Spleen (tissue), 7 donors: ENCODE measurements around the gene DBH.

Experiments
- POLR2A ChIP-seq, 3 donors: fragments of 450-650 bp; IDR thresholded peaks; one replicate each; pipeline ENCODE4 v1.5.1; 2017; ENCODE audit warnings: antibody characterized with exemption in 3 of 3, mild to moderate bottlenecking in 1 of 3
- POLR2AphosphoS5 ChIP-seq, 3 donors: sonication (generic); formaldehyde crosslinking; IDR thresholded peaks; one replicate each; pipeline ENCODE4 v1.5.1; 2017; ENCODE audit warnings: antibody characterized with exemption in 3 of 3
- TF ChIP-seq, protein P1 (sequence below), 11 experiments: fragments of 200-600 bp in 7 of 11; fragments of 450-650 bp in 4 of 11; sonication (generic) in 4 of 11; IDR thresholded peaks in 8 of 11; conservative IDR thresholded peaks in 3 of 11; 1 replicate in 7 of 11; 2 replicates in 4 of 11; pipeline versions ENCODE4 v1.4.0 to v1.8.0; 2016 to 2021; ENCODE audit warnings: antibody characterized with exemption in 11 of 11, inconsistent platforms in 4 of 11, mild to moderate bottlenecking in 1 of 11
- donor health status: DM: no; HTN: no; CAD: no; lungs with moderate emphysema.
- donor health status: DM: no; HTN: no; CAD: no.
- donor health status: DM: no; HTN: no; CAD: no.

DNA sequence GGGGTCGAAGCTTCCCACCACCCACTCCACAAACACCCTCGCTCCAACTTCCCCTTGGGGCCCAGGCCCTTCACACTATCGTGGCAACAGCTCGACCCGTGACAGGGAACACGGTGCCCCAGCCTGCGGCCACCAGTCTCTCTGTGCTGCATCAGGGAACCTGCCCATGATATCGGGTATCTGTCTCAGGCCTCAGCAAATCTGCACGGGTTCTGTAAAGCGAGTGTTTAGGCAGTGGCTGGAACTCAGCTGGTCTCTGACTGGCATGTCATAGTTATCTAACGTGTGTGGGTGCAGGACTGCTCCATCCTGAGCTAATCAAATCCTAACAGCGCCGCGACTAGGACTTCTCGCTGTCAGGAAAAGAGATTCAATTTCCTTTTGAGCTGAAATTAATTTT lies 42.9 kb downstream of the DBH start:
- no peak for TF ChIP-seq POLR2A (IDR thresholded peaks at IDR 0.05)
- TF ChIP-seq, protein P1, sequence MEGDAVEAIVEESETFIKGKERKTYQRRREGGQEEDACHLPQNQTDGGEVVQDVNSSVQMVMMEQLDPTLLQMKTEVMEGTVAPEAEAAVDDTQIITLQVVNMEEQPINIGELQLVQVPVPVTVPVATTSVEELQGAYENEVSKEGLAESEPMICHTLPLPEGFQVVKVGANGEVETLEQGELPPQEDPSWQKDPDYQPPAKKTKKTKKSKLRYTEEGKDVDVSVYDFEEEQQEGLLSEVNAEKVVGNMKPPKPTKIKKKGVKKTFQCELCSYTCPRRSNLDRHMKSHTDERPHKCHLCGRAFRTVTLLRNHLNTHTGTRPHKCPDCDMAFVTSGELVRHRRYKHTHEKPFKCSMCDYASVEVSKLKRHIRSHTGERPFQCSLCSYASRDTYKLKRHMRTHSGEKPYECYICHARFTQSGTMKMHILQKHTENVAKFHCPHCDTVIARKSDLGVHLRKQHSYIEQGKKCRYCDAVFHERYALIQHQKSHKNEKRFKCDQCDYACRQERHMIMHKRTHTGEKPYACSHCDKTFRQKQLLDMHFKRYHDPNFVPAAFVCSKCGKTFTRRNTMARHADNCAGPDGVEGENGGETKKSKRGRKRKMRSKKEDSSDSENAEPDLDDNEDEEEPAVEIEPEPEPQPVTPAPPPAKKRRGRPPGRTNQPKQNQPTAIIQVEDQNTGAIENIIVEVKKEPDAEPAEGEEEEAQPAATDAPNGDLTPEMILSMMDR (IDR thresholded peaks at IDR 0.05 in 8 of 11, conservative IDR thresholded peaks at IDR 0.05 in 3 of 11) = no peak
- TF ChIP-seq POLR2AphosphoS5 (IDR thresholded peaks at IDR 0.05) = no peak
